IMR-90 (cell line): ENCODE data around the gene KRT38. TPM values are rescaled to one million over a fixed set of nuclear protein-coding genes. Genes with fewer than 3 reads are reported as not detected.

ENCODE experiments used
- ATAC-seq: fragments of 200-7000 bp; cut with Tn5 transposase; 2 replicates; pipeline ENCODE4 v1.9.1; 2020; ENCODE audit warnings: low read depth, mild to moderate bottlenecking, moderate library complexity
- BruUV-seq: library from RNA; stranded (reverse); fragments of 400-500 nt; replicated peaks from 2 replicates; lab custom pipeline; 2021; lab: Mats Ljungman, UMichigan
- CTCF ChIA-PET: fragments of 300-600 bp; formaldehyde crosslinking; extraction: SDS; loops from one replicate; lab custom pipeline; 2021; ENCODE audit warnings: antibody characterized with exemption; lab: Yijun Ruan, JAX
- POLR2A ChIA-PET: fragments of 300-600 bp; sonication (Branson Sonifier 250); formaldehyde crosslinking; loops from one replicate; lab custom pipeline; 2022; ENCODE audit warnings: antibody characterized with exemption; ENCODE audit not compliant: unreplicated experiment; lab: Charles Lee
- DNase-seq: peaks from one replicate; pipeline ENCODE4 v3.0.0; 2013
- H2AFZ ChIP-seq: replicated peaks from 2 replicates; pipeline ENCODE3; 2013; ENCODE audit warnings: low read length, mild to moderate bottlenecking; ENCODE audit not compliant: poor library complexity
- H2AK5ac ChIP-seq: 2 replicates; pipeline ENCODE4 v1.6.1; 2013; ENCODE audit warnings: low read depth, low read length, inconsistent platforms
- H2AK9ac ChIP-seq: replicated peaks from 2 replicates; pipeline ENCODE3; 2013; ENCODE audit warnings: mild to moderate bottlenecking, low read depth, low read length, moderate library complexity; ENCODE audit not compliant: poor library complexity
- H2BK120ac ChIP-seq: 2 replicates; pipeline ENCODE4 v1.6.1; 2013; ENCODE audit warnings: low read depth, low read length, inconsistent platforms
- H2BK15ac ChIP-seq: 3 replicates; pipeline ENCODE4 v1.6.1; 2013; ENCODE audit warnings: low read depth, low read length, inconsistent platforms
- H2BK20ac ChIP-seq: 2 replicates; pipeline ENCODE4 v1.6.1; 2013; ENCODE audit warnings: low read depth, mild to moderate bottlenecking, inconsistent platforms, low read length, moderate library complexity
- H2BK5ac ChIP-seq: 2 replicates; pipeline ENCODE4 v1.6.1; 2013; ENCODE audit warnings: mild to moderate bottlenecking, low read depth, low read length, inconsistent platforms; ENCODE audit not compliant: poor library complexity, severe bottlenecking
- H3K14ac ChIP-seq: replicated peaks from 2 replicates; pipeline ENCODE4 v1.6.1; 2013; ENCODE audit warnings: low read depth, low read length, inconsistent platforms
- H3K18ac ChIP-seq: 2 replicates; pipeline ENCODE4 v1.6.1; 2013; ENCODE audit warnings: low read depth, low read length, control low read depth
- H3K23ac ChIP-seq: 2 replicates; pipeline ENCODE4 v1.6.1; 2013; ENCODE audit warnings: low read depth, low read length, inconsistent platforms
- H3K27ac ChIP-seq: 2 replicates; pipeline ENCODE4 v1.5.1; 2013; ENCODE audit warnings: mild to moderate bottlenecking, control low read depth, low read length; ENCODE audit not compliant: insufficient read depth
- H3K27me3 ChIP-seq: 2 replicates; pipeline ENCODE4 v1.6.1; 2013; ENCODE audit warnings: low read length; ENCODE audit not compliant: control insufficient read depth, insufficient read depth
- H3K36me3 ChIP-seq: 2 replicates; pipeline ENCODE4 v1.6.1; 2013; ENCODE audit warnings: low read length, mixed read lengths; ENCODE audit not compliant: control insufficient read depth, insufficient read depth
- H3K4ac ChIP-seq: 2 replicates; pipeline ENCODE4 v1.6.1; 2013; ENCODE audit warnings: low read depth, low read length, inconsistent platforms
- H3K4me1 ChIP-seq: 2 replicates; pipeline ENCODE4 v1.6.1; 2013; ENCODE audit warnings: low read length, mixed read lengths; ENCODE audit not compliant: control insufficient read depth, insufficient read depth
- H3K4me2 ChIP-seq: 2 replicates; pipeline ENCODE4 v1.6.1; 2013; ENCODE audit warnings: low read depth, mild to moderate bottlenecking, control low read depth, low read length, moderate library complexity
- H3K4me3 ChIP-seq: 2 replicates; pipeline ENCODE4 v1.5.1; 2013; ENCODE audit warnings: low read depth, mild to moderate bottlenecking, control low read depth, low read length, moderate library complexity; ENCODE audit not compliant: insufficient read depth
- H3K56ac ChIP-seq: 2 replicates; pipeline ENCODE4 v1.6.1; 2013; ENCODE audit warnings: low read length, inconsistent platforms; ENCODE audit not compliant: insufficient read depth; ENCODE audit errors: extremely low read depth
- H3K79me1 ChIP-seq, 2 experiments: 2 replicates each; pipeline ENCODE4 v1.6.1; 2013; ENCODE audit warnings: low read length in 2 of 2, inconsistent platforms in 1 of 2, low read depth in 1 of 2
- H3K9ac ChIP-seq: 2 replicates; pipeline ENCODE4 v1.6.1; 2013; ENCODE audit warnings: low read depth, low read length, control low read depth
- H3K9me1 ChIP-seq: 2 replicates; pipeline ENCODE4 v1.6.1; 2013; ENCODE audit warnings: low read length, inconsistent platforms; ENCODE audit not compliant: insufficient read depth
- H3K9me3 ChIP-seq: 2 replicates; pipeline ENCODE4 v1.6.1; 2013; ENCODE audit warnings: low read length; ENCODE audit not compliant: control insufficient read depth, insufficient read depth
- H4K20me1 ChIP-seq: 2 replicates; pipeline ENCODE4 v1.6.1; 2013; ENCODE audit warnings: low read length, inconsistent platforms; ENCODE audit not compliant: insufficient read depth
- H4K5ac ChIP-seq: 2 replicates; pipeline ENCODE4 v1.6.1; 2013; ENCODE audit warnings: mild to moderate bottlenecking, low read depth, low read length, control low read depth
- H4K8ac ChIP-seq, 2 experiments: 2 replicates each; pipeline ENCODE4 v1.6.1; 2013; ENCODE audit warnings: low read depth in 2 of 2, low read length in 2 of 2, control low read depth in 1 of 2, inconsistent platforms in 1 of 2
- H4K91ac ChIP-seq: 2 replicates; pipeline ENCODE4 v1.6.1; 2013; ENCODE audit warnings: low read depth, low read length, inconsistent platforms; ENCODE audit not compliant: insufficient read depth
- BHLHE40 ChIP-seq: fragments of 150-350 bp; IDR thresholded peaks from 2 replicates; pipeline ENCODE4 v1.6.1; 2016; ENCODE audit warnings: mild to moderate bottlenecking, low read depth, low read length
- CEBPB ChIP-seq: IDR thresholded peaks from 2 replicates; pipeline ENCODE4 v1.6.1; 2012; ENCODE audit warnings: low read depth, low read length, improper control_type of control experiment
- CHD1 ChIP-seq: IDR thresholded peaks from 2 replicates; pipeline ENCODE4 v1.6.1; 2012; ENCODE audit warnings: low read depth, low read length, improper control_type of control experiment
- ELK1 ChIP-seq: fragments of 150-350 bp; IDR thresholded peaks from 2 replicates; pipeline ENCODE4 v1.6.1; 2016; ENCODE audit warnings: low read depth, mild to moderate bottlenecking, low read length, moderate library complexity, borderline replicate concordance
- FOS ChIP-seq: fragments of 150-350 bp; IDR thresholded peaks from 2 replicates; pipeline ENCODE4 v1.6.1; 2016; ENCODE audit warnings: low read depth, low read length
- MAFK ChIP-seq: IDR thresholded peaks from 2 replicates; pipeline ENCODE4 v1.6.1; 2012; ENCODE audit warnings: low read depth, low read length, improper control_type of control experiment
- MAZ ChIP-seq: IDR thresholded peaks from 2 replicates; pipeline ENCODE4 v1.6.1; 2012; ENCODE audit warnings: low read depth, mild to moderate bottlenecking, low read length, improper control_type of control experiment, moderate library complexity, borderline replicate concordance
- MXI1 ChIP-seq: IDR thresholded peaks from 2 replicates; pipeline ENCODE4 v1.6.1; 2012; ENCODE audit warnings: low read depth, mild to moderate bottlenecking, low read length, moderate library complexity, borderline replicate concordance
- NFE2L2 ChIP-seq: fragments of 150-350 bp; IDR thresholded peaks from 2 replicates; pipeline ENCODE4 v1.6.1; 2016; ENCODE audit warnings: low read depth, mild to moderate bottlenecking, low read length
- POLR2A ChIP-seq: IDR thresholded peaks from 2 replicates; pipeline ENCODE4 v1.6.1; 2012; ENCODE audit warnings: mild to moderate bottlenecking, low read depth, low read length
- RAD21 ChIP-seq: IDR thresholded peaks from 2 replicates; pipeline ENCODE4 v1.6.1; 2012; ENCODE audit warnings: low read length, improper control_type of control experiment
- RCOR1 ChIP-seq: IDR thresholded peaks from 2 replicates; pipeline ENCODE4 v1.6.1; 2012; ENCODE audit warnings: mild to moderate bottlenecking, low read length, improper control_type of control experiment; ENCODE audit not compliant: insufficient replicate concordance
- RFX5 ChIP-seq: IDR thresholded peaks from 2 replicates; pipeline ENCODE4 v1.8.0; 2012; ENCODE audit warnings: low read depth, mild to moderate bottlenecking, low read length, moderate library complexity
- SMC3 ChIP-seq: fragments of 150-350 bp; IDR thresholded peaks from 2 replicates; pipeline ENCODE4 v1.6.1; 2016; ENCODE audit warnings: low read depth, mild to moderate bottlenecking, antibody characterized with exemption, low read length, moderate library complexity
- USF2 ChIP-seq: fragments of 150-350 bp; IDR thresholded peaks from 2 replicates; pipeline ENCODE4 v1.6.1; 2017; ENCODE audit warnings: mild to moderate bottlenecking, antibody characterized with exemption, low read length, low read depth
- WGBS, 2 experiments: methylation state at CpG; one replicate each; pipeline versions ENCODE4 v1.1.5 to v1.1.7; 2013; ENCODE audit warnings: missing lambda C conversion rate in 2 of 2; ENCODE audit not compliant: insufficient read length in 1 of 2; ENCODE audit errors: extremely low coverage in 2 of 2; 5-methylcytosine and 5-hydroxymethylcytosine counted together
- dilution Hi-C: fragments of 300-500 bp; cut with HindIII; formaldehyde crosslinking; loops from one replicate; pipeline ENCODE4 v1.14.3; 2018; ENCODE audit warnings: low sequenced_read_pairs; ENCODE audit not compliant: unreplicated experiment
- in situ Hi-C: fragments of 300-500 bp; cut with MboI; formaldehyde crosslinking; loops from 3 replicates; pipeline ENCODE4 v1.14.3; 2019; ENCODE audit warnings: low sequenced_read_pairs, inconsistent platforms, mixed read lengths
- intact Hi-C: fragments of 100-400 bp; cut with micrococcal nuclease; formaldehyde crosslinking; loops from 2 replicates; pipeline ENCODE4 v1.10.0; 2022
- polyA plus RNA-seq, 3 experiments: library from polyadenylated mRNA; depleted of rRNA; stranded (reverse); fragments of >200 nt; gene quantifications; 2 replicates each; pipeline ENCODE4 v1.2.3, GENCODE V29; 2012; ENCODE audit warnings: low replicate concordance in 1 of 3
- total RNA-seq: library from RNA; depleted of rRNA; stranded (reverse); fragments of >200 nt; gene quantifications from 2 replicates; pipeline ENCODE4 v1.2.3, GENCODE V29; 2012
- TF ChIP-seq, protein P1 (sequence below): conservative IDR thresholded peaks from 2 replicates; pipeline ENCODE4 v1.5.1; 2012; ENCODE audit warnings: mild to moderate bottlenecking, low read depth, low read length, improper control_type of control experiment

The KRT38 gene
- total and polyA plus RNA-seq, 2 of the 4 experiments (the other 2 are of a cell fraction) = 0.09 TPM; not detected in 1

- in situ Hi-C loops = no loop called here
- H4K20me1 ChIP-seq = no peaks in the 10 kb centered on the region
- H3K23ac ChIP-seq = no peak overlapping the region
- no peaks in the 10 kb centered on the region; the same call in 1 of the 2 replicates for H3K9me1 ChIP-seq
- no peak overlapping the region for H2BK5ac ChIP-seq
- H4K91ac ChIP-seq = no peak overlapping the region
- no peaks in the 10 kb centered on the region for H3K79me1 ChIP-seq
- no peak overlapping the region for H3K4me2 ChIP-seq
- H2BK120ac ChIP-seq = peak overlapping the region; percentile 77
- no peak for DNase-seq
- intact Hi-C loops = no loop called here
- WGBS, 2 experiments = no CpG with 5 or more reads among the region's 5 CpGs
- peaks cover 5% of the 10 kb centered on the region; the same call in 1 of the 2 replicates for H3K4me1 ChIP-seq
- TF ChIP-seq, protein P1, sequence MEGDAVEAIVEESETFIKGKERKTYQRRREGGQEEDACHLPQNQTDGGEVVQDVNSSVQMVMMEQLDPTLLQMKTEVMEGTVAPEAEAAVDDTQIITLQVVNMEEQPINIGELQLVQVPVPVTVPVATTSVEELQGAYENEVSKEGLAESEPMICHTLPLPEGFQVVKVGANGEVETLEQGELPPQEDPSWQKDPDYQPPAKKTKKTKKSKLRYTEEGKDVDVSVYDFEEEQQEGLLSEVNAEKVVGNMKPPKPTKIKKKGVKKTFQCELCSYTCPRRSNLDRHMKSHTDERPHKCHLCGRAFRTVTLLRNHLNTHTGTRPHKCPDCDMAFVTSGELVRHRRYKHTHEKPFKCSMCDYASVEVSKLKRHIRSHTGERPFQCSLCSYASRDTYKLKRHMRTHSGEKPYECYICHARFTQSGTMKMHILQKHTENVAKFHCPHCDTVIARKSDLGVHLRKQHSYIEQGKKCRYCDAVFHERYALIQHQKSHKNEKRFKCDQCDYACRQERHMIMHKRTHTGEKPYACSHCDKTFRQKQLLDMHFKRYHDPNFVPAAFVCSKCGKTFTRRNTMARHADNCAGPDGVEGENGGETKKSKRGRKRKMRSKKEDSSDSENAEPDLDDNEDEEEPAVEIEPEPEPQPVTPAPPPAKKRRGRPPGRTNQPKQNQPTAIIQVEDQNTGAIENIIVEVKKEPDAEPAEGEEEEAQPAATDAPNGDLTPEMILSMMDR = no peak
- TF ChIP-seq MXI1 (no peak), BHLHE40 (no peak), CEBPB (no peak), MAFK (no peak), NFE2L2 (no peak), SMC3 (no peak), USF2 (no peak), MAZ (no peak), FOS (no peak), ELK1 (no peak), RAD21 (no peak), CHD1 (no peak), RFX5 (no peak), RCOR1 (no peak), POLR2A (no peak)
- H3K9ac ChIP-seq = no peak overlapping the region
- no peaks in the 10 kb centered on the region for H3K9me3 ChIP-seq
- H2BK20ac ChIP-seq = peak overlapping the region; percentile 73; the same call in 1 of the 2 replicates
- CTCF ChIA-PET = no interaction called here
- dilution Hi-C loops = no loop called here
- H2AFZ ChIP-seq = no peak overlapping the region
- ATAC-seq = no peak
- peak overlapping the region; percentile 49; the same call in 1 of the 2 replicates for H3K4ac ChIP-seq
- no peak overlapping the region for H2AK9ac ChIP-seq
- POLR2A ChIA-PET = no interaction called here
- H3K18ac ChIP-seq = peak overlapping the region; percentile 4; the same call in 1 of the 2 replicates
- H3K27ac ChIP-seq = no peak overlapping the region
- no peak overlapping the region for H4K5ac ChIP-seq
- peak overlapping the region; percentile 12; the same call in 2 of the 3 replicates for H2BK15ac ChIP-seq
- H4K8ac ChIP-seq = no peak overlapping the region; a peak in 1 of 4 replicates
- H3K4me3 ChIP-seq = no peak overlapping the region
- peak overlapping the region; percentile 61 for H3K14ac ChIP-seq
- H3K27me3 ChIP-seq = no peaks in the 10 kb centered on the region
- no TSS peak for BruUV-seq
- H2AK5ac ChIP-seq = peak overlapping the region; percentile 41
- H3K56ac ChIP-seq = no peak overlapping the region
- no peaks in the 10 kb centered on the region for H3K36me3 ChIP-seq
Measured at GRCh38 chr17:41393294-41393693, 47.5 kb downstream of the KRT38 start.
